ENCODE results near the gene TOMT. TPM values are rescaled to one million over a fixed set of nuclear protein-coding genes. Genes with fewer than 3 reads are reported as not detected.

The TOMT gene, protein sequence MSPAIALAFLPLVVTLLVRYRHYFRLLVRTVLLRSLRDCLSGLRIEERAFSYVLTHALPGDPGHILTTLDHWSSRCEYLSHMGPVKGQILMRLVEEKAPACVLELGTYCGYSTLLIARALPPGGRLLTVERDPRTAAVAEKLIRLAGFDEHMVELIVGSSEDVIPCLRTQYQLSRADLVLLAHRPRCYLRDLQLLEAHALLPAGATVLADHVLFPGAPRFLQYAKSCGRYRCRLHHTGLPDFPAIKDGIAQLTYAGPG
- polyA plus RNA-seq (2012; ENCODE audit: low read depth, missing spikeins): not detected

DNA sequence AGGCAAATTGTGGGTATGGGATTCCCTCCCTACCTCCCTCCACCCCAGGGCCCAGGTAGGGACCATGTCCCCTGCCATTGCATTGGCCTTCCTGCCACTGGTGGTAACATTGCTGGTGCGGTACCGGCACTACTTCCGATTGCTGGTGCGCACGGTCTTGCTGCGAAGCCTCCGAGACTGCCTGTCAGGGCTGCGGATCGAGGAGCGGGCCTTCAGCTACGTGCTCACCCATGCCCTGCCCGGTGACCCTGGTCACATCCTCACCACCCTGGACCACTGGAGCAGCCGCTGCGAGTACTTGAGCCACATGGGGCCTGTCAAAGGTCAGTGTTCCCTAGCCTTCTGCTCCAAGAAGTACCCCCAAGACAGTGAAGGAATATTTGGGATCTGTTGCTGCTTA, at the start of gene TOMT:
TSS of gene TOMT (plus strand) at position 37 of the 400 bp plus-strand sequence. CDS start at position 65, 28 bp downstream.
- FAIRE-seq: no peak
- no peak for DNase-seq (ENCODE audit: insufficient read length, low spot score)
- TF ChIP-seq POLR2AphosphoS5 (IDR thresholded peaks at IDR 0.05; ENCODE audit: low read depth, low read length) (no peak), POU2F2 (IDR thresholded peaks at IDR 0.05; ENCODE audit: low read depth, low read length) (no peak), TAF1 (IDR thresholded peaks at IDR 0.05; ENCODE audit: low read depth, low read length) (no peak), PAX5 (IDR thresholded peaks at IDR 0.05; ENCODE audit: insufficient read depth, low read length, severe bottlenecking) (no peak), POLR2A (IDR thresholded peaks at IDR 0.05; ENCODE audit: low read depth, low read length) (no peak), SPI1 (IDR thresholded peaks at IDR 0.05; ENCODE audit: low read depth, low read length) (no peak)

DNA sequence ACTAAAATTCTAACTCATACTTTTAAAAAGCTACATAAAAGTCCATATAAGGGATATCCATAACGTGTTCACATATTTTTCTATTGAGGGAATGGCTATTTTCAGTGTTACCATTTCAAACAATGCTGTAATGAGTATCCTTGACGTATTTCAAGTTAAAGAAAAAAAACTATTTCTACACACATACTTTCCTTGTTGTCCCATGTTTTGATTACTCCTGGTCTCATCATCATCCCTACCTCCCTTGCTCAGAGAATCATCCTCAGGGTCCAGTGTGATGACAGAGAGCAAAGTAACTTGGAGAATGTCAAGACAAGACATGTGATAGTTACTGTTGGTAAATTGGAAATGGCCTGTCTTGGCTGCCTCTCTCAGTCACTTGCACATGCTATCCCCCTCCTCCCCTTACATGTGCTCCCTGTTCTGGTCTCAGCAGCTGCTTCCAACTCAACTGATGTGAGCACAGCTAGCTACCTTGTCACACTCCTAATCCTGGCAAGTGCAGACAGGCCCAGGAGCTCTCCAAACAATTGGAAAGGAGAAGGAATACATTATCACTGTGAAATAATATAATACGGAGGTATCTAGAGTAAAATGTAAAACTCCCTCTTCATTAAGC, 47.2 kb upstream of the TOMT start:
- no peak for DNase-seq (ENCODE audit: insufficient read length, low spot score)
- no peak for FAIRE-seq
- no peak for TF ChIP-seq POLR2A (IDR thresholded peaks at IDR 0.05; ENCODE audit: low read depth, low read length)
- TF ChIP-seq SPI1 (IDR thresholded peaks at IDR 0.05; ENCODE audit: low read depth, low read length): no peak
- no peak for TF ChIP-seq TAF1 (IDR thresholded peaks at IDR 0.05; ENCODE audit: low read depth, low read length)
- TF ChIP-seq POU2F2 (IDR thresholded peaks at IDR 0.05; ENCODE audit: low read depth, low read length): no peak

DNA sequence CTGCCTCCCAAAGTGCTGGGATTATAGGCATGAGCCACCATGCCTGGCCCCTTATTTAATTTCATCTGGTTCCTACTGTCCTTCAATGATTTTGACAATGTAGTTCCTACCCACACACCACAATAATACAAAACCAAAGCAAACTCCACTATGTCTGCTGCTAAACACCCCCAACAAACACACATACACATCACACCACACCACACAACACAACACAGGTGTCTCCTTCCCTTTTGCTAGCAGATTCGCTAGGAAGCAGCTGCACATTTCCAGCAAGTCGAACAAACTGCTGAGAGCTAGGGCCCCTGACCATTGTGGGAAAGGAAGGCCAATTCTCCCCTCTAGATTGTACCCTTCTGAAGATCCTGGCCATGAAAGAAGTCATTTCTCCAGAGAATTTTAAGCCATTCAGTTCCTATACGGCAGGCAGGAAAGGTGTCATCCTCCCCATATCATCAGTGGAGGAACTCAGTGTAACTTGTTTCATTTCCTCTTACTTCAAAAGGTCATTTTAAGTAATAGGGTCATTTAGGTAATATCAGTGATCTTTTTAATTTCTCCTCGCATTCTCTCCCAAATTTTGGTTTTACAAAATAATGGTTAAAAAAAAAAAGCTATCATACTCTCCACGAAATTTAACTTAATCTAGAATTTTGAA, 43.9 kb upstream of the TOMT start:
- FAIRE-seq (no peak), DNase-seq (ENCODE audit: insufficient read length, low spot score) (no peak)
- TF ChIP-seq POU2F2 (IDR thresholded peaks at IDR 0.05; ENCODE audit: low read depth, low read length) (no peak), POLR2A (IDR thresholded peaks at IDR 0.05; ENCODE audit: low read depth, low read length) (no peak), TAF1 (IDR thresholded peaks at IDR 0.05; ENCODE audit: low read depth, low read length) (no peak), SPI1 (IDR thresholded peaks at IDR 0.05; ENCODE audit: low read depth, low read length) (peak; percentile 80), PAX5 (IDR thresholded peaks at IDR 0.05; ENCODE audit: insufficient read depth, low read length, severe bottlenecking) (no peak), POLR2AphosphoS5 (IDR thresholded peaks at IDR 0.05; ENCODE audit: low read depth, low read length) (no peak)

DNA sequence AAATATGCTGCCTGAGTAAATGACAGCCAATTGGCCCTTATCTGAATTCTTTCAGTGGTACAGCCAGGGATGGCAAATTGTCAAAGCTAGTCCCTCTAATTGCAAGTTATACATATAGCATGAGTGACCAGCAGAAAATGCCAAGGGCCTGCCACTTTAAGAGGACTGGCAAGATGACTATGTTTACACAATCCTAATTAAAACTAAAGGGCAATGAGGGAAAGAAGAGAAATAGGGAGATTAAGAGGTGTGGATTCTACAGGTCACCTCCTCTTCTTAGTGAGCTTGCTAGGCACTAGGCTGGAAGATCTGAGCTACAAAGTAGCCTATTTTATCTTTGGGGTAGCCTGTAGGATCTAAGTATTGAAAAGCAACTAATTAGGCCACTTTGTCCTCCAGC, 38.9 kb upstream of the TOMT start:
- no peak for FAIRE-seq

DNA sequence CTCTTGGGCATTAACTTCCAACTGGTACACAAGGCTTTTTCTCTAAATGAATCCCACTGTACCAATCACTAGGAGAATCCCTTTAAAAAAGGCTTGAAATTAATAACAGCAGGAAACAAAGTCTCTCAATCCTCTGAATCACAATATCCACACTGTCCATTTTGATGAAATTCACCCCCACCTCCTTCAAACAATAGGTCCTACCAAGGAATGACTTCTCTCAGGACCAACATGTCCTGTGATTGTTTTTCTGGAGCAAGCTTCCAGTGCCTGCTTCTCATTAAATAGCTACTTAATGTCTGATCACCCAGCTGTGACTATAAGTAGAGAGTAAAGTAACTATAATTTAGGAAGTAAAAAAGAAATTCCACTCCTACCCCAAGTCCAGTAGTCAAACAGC, 38.5 kb upstream of the TOMT start:
- no peak for TF ChIP-seq POU2F2 (IDR thresholded peaks at IDR 0.05; ENCODE audit: low read depth, low read length)
- no peak for TF ChIP-seq TAF1 (IDR thresholded peaks at IDR 0.05; ENCODE audit: low read depth, low read length)
- TF ChIP-seq PAX5 (IDR thresholded peaks at IDR 0.05; ENCODE audit: insufficient read depth, low read length, severe bottlenecking): no peak
- TF ChIP-seq POLR2A (IDR thresholded peaks at IDR 0.05; ENCODE audit: low read depth, low read length): no peak
- no peak for TF ChIP-seq SPI1 (IDR thresholded peaks at IDR 0.05; ENCODE audit: low read depth, low read length)
- TF ChIP-seq POLR2AphosphoS5 (IDR thresholded peaks at IDR 0.05; ENCODE audit: low read depth, low read length): no peak

More for the DNA sequence above, 38.9 kb upstream of the TOMT start:
- TF ChIP-seq PAX5 (IDR thresholded peaks at IDR 0.05; ENCODE audit: insufficient read depth, low read length, severe bottlenecking): no peak
- no peak for TF ChIP-seq TAF1 (IDR thresholded peaks at IDR 0.05; ENCODE audit: low read depth, low read length)
- TF ChIP-seq POU2F2 (IDR thresholded peaks at IDR 0.05; ENCODE audit: low read depth, low read length): no peak
- DNase-seq (ENCODE audit: insufficient read length, low spot score): no peak

DNA sequence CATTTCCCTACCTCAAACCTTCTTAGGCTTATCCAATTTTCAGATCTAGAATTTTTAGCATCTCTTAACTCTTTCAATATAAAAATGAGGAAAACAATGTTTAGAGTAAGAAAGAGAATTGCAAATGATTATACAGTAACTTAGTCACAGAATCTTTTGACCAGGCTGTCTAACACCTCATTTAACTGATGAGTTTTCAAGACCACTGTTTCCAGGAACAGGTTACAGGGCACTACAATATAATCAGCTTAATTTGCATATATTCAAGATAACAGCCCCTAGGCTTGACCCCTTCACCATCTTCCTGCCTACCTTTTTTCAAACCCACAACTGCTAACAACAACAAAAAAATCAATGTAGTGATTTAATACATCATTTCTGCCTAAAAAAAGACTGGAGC, 38.0 kb upstream of the TOMT start:
- DNase-seq (ENCODE audit: insufficient read length, low spot score) (no peak), FAIRE-seq (no peak)
- TF ChIP-seq TAF1 (IDR thresholded peaks at IDR 0.05; ENCODE audit: low read depth, low read length): no peak
- TF ChIP-seq SPI1 (IDR thresholded peaks at IDR 0.05; ENCODE audit: low read depth, low read length): no peak
- no peak for TF ChIP-seq POLR2AphosphoS5 (IDR thresholded peaks at IDR 0.05; ENCODE audit: low read depth, low read length)
- TF ChIP-seq POLR2A (IDR thresholded peaks at IDR 0.05; ENCODE audit: low read depth, low read length): no peak
- no peak for TF ChIP-seq POU2F2 (IDR thresholded peaks at IDR 0.05; ENCODE audit: low read depth, low read length)
- TF ChIP-seq PAX5 (IDR thresholded peaks at IDR 0.05; ENCODE audit: insufficient read depth, low read length, severe bottlenecking): no peak

More for the DNA sequence above, 38.5 kb upstream of the TOMT start:
- no peak for FAIRE-seq
- no peak for DNase-seq (ENCODE audit: insufficient read length, low spot score)

DNA sequence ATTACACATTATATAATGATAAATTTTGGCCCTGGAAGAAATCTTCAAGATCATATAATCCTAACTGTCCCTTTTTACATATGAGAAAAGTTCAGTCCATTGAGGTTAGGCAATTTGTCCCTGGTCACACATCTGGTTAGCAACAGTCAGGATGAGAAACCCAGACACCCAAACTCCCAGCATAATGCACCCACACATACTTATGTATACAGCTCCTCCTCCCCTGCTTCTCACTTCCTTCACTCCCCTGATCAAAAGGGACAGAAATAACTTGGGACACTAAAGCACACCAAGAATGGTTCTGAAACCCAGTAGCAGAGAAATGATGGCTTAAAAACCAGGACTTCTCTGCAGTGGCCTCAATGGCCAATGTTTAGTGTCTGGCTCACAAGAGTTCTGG, 36.5 kb upstream of the TOMT start:
- TF ChIP-seq SPI1 (IDR thresholded peaks at IDR 0.05; ENCODE audit: low read depth, low read length) (peak; percentile 58), POLR2AphosphoS5 (IDR thresholded peaks at IDR 0.05; ENCODE audit: low read depth, low read length) (no peak)
- DNase-seq (ENCODE audit: insufficient read length, low spot score) (no peak), FAIRE-seq (peak; percentile 5)

DNA sequence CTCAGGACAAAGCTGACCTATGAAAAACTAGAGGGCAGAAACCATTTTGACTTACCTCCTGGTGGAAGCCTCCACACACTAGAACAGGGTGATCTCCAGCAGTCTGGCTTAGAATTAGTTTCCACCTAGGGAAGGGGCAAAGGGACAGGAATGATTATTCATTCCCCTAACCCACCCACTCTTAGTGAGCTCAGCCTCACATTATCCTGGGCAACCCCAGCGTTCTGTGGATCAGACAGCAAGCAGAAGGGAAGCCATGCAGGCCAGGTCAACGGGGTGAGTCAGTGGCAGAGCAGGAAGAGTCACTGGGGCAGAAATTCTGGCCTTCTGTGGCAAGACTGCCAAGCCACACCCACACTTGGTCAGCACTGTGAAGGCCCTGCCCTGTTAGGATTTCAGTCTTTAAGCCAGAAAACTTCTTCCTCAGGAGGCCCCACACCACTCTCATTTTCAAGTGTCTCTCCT, 35.9 kb upstream of the TOMT start:
- FAIRE-seq (peak; percentile 75), DNase-seq (ENCODE audit: insufficient read length, low spot score) (no peak)
- TF ChIP-seq TAF1 (IDR thresholded peaks at IDR 0.05; ENCODE audit: low read depth, low read length) (no peak), POLR2A (IDR thresholded peaks at IDR 0.05; ENCODE audit: low read depth, low read length) (0 out of 2 replicates have a peak, but pooled peaks have one; percentile 36)

DNA sequence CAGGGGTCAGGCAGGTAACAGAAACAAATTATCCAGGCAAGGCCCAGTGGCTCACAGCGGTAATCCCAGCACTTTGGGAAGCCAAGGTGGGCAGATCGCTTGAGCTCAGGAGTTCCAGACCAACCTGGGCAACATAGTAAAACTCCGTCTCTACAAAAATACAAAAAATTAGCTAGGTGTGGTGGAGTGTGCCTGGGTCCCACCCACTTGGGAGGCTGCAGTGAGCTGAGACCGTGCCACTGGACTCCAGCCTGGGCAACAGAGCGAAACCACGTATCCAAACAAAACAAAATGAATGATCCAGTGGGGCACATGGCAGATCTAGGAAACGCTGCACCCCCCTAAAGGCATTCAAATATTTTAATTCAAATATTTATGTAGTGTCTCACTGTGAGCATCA, 35.2 kb upstream of the TOMT start:
- DNase-seq (ENCODE audit: insufficient read length, low spot score): no peak
- no peak for FAIRE-seq
- TF ChIP-seq SPI1 (IDR thresholded peaks at IDR 0.05; ENCODE audit: low read depth, low read length): no peak
- no peak for TF ChIP-seq PAX5 (IDR thresholded peaks at IDR 0.05; ENCODE audit: insufficient read depth, low read length, severe bottlenecking)

DNA sequence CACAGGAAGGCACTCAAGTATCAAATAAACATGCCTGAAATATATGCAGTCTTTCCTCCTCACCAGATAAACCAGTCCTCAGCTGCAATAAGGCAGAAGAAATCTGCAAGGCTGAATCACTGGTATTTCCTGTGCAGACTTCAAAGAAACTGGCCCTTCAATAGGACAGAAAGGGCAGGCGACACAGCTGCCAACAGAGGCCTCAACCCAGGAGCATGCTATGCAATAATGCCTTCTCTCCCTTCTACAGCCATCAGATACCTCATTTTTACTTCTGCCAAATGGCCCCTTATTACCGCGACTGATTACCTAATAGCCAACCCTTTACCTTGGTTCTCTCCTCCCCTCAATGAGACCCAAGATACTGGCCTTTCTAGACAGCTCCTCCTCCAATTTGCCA, 33.4 kb upstream of the TOMT start:
- FAIRE-seq (no peak), DNase-seq (ENCODE audit: insufficient read length, low spot score) (no peak)
- no peak for TF ChIP-seq TAF1 (IDR thresholded peaks at IDR 0.05; ENCODE audit: low read depth, low read length)
- TF ChIP-seq POLR2AphosphoS5 (IDR thresholded peaks at IDR 0.05; ENCODE audit: low read depth, low read length): no peak
- no peak for TF ChIP-seq POLR2A (IDR thresholded peaks at IDR 0.05; ENCODE audit: low read depth, low read length)
- no peak for TF ChIP-seq PAX5 (IDR thresholded peaks at IDR 0.05; ENCODE audit: insufficient read depth, low read length, severe bottlenecking)
- TF ChIP-seq POU2F2 (IDR thresholded peaks at IDR 0.05; ENCODE audit: low read depth, low read length): no peak
- TF ChIP-seq SPI1 (IDR thresholded peaks at IDR 0.05; ENCODE audit: low read depth, low read length): no peak
